ENCODE data around the gene TCF7L2.
"Not testable (repeated sequence)": the region's sequence is repeated elsewhere in the genome, so short reads cannot be mapped to it uniquely, and the experiment has no call there.

The TCF7L2 gene

GRCh38 chr10:113047963-113048781 lies 98.1 kb downstream of the TCF7L2 start:
- DNase-seq = no peak

DNA sequence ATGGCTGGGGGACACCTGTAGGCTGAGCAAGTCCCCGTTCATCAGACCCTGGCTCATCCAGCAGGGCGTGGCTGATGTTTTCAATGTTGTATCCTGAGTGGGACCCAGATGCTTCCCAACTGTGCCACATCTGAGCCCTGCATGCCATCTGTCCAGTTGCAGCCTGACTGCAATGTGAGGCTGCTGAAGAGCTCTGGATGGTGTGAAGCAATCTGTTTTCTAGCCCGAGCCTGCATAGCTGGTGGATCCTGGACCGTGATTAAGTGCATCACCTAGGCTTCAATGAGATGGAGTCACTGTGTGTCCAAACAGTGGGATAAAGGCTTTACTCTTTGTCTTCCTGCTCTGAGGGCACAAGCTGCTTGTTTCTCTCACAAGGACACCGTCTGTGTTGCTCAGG lies 99.8 kb downstream of the TCF7L2 start:
- no peak for DNase-seq

GRCh38 chr10:113052076-113052830 lies 102.2 kb downstream of the TCF7L2 start:
- DNase-seq = no peak

DNA sequence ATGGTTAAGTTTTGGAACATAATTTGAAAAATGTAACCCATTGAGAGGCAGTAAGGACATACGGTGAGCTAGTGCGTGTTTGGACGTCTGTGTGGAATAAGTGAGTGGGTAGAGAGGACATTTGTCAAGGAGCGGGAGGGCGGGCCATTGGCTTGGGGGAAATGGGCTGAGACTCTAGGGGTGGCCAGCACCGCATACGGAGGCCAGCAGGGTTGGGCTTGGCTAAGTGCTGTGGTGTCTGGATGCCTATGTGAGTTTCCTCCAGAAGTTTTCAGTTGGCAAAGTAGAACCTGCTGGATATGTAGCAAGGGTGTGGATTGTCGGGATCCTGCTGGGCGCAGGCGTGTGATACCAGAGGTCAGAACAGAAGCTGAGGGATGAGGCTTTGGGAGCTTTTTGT lies 103.0 kb downstream of the TCF7L2 start:
- DNase-seq = no peak

DNA sequence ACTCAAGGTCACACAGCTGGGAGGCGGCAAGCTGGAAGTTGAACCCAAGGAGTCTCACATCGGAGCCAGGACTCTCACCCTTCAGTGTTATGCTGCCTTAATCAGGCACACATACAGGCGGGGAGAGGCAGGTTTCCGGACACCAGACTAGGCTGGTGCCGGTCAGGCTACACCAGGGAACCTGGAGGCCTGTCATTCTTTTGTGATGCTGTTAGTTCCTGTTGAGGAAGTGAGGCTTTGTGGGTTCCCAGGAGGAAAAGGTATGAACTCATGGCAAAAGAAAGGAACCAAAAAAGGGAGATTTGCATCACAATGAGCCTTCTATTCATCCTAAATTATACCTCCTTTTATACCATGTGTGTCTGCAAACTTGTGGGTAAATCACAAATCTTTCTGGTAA lies 103.8 kb downstream of the TCF7L2 start:
- no peak for DNase-seq

DNA sequence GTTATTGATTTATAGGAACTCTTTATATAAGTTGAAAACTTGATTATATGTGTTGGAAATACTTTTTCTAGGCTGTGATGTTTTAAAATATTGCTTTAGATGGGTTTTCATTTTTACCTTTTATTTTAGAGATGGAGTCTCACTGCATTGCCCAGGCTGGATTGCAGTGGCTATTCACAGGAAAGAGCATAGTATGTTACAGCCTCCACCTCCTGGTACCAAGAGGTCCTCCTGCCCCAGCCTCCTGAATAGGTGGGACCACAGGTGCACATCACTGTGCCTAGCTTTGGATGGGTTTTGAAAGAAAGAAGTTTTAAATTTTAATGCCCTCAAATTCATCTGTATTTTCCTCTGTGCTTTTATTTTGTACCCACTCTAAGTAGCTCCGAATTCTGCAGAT lies 105.4 kb downstream of the TCF7L2 start:
- no peak for DNase-seq

DNA sequence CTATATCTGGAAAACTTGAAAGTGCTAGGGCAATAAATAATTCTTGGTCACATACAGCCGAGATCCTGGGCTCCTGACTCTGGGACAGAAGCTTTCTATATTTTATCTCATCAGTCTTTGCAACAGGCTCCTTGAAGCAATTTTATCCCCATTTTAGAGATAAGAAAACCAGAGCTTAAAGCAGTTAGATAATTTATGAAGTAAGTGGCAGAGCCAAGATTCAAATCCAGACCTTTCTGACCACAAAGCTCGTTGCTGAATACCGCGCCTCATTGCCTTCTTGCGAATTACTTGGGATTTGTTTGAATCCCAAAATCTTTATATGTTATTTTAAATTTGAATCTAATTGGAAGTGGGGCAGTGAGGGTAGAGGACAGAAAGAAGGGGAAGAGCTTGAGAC lies 106.0 kb downstream of the TCF7L2 start:
- DNase-seq = no peak

DNA sequence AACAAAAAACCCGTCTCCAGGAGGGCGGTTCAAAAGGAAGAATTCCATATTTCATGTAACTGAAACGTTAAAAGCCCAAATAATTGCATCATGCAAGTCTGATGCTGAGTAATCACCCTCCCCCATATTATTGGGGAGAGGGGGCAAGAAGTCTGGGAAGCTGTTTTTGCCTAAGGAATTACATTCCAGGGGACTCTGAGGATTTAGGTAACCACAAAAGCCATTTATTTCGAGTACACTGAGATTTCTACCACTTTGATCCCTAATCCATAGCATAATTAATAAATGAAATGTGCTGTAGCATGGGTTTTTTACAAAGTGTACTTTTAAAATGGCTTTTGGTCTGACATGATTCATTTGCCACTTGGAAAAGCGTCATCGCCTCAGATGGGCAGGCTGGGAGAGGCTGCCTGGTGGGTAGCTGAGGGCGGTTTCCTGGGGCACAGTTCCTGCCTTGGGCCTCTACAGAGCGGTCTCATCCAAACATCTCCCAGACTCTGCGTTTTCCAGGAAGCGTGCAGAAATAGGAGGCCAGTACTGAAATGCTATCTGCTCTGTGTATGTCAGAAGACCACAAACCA lies 106.5 kb downstream of the TCF7L2 start:
- DNase-seq = no peak

DNA sequence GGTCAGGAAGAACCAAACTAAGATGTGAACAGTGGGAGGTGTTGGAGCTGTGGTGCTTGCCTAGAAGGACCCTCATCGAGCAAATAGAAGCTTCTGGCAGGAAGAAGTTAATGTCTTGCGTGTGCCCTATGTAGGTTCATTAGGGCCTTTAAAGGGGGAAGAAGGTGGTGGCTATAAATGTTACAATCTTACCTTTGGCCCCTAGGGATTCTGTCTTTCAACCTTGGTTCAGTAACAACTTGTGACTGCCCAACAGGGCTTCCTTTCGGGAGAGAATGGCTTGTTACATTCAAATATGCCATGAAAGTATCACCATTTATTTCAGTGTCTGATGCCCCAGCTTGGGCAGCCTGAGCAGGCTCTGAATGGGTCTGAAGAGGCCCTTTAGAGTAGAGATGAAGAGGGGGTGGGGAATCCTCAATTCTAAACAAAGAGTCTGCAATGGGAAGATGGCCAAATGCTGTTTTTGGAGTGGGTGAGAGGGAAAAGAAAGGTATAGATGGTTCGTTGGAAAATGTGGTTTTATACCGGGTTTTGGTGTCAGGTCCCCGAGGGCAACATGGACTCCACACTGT lies 108.0 kb downstream of the TCF7L2 start:
- peak; percentile 66 for DNase-seq

DNA sequence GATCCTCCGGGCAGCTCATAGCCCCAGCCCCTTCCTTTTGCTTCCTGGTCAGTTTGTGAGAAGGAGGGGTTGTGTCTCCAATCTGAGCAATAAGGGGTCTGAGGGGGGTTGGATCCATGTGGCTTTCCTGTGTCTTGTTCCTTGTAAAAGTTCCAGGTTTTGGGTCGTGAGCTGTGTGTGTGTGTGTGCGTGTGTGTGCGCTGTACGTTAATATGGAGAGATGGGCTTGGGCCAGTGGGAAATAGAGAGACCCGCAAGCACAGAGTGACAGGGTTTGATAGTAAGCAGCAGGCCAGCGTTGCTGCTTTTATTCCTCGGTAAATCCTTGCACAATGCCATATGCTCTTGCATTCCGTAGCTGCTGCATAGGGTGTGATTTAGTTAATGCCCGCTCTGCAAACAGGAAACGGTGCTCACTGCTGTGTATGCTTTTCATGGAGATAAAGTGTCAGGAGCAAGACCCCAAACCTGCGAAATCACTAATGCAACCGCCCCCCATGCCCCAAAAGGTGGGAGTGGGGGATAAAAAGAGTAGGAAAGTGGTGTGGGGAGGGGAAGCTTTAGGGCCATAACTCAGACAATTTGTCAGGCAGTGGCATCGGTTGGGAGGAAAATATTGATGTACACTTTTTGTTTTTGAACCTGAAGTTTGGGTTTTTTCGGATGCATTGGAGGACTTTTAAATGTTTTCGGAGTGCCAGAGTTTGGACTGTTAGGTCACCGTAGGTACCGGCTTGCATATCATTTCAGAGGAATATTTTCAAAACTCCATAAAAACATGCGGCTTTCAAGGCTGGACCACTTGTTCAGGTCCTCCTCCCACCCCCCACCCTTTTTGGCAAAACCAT lies 108.7 kb downstream of the TCF7L2 start:
- no peak for DNase-seq

DNA sequence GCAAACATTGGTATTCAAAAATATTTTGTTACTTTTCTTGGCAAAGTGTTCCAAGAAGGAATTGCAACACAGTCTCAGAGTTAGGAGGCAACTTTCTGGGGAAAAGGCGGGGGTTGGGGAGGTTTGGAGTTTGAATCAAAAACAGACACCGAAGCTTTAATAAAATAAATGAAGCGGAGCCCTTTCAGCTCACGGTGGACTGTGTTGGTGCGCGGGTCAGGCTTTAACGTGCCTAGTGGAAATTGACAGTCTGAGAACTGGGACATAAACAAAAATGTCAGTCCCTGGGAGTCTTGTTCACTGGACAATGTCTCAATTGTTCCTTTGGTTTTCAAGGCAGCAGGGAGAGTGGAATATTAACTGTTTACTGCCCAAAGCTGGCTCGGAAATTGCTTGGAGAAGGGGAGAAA lies 109.3 kb downstream of the TCF7L2 start:
- no peak for DNase-seq

DNA sequence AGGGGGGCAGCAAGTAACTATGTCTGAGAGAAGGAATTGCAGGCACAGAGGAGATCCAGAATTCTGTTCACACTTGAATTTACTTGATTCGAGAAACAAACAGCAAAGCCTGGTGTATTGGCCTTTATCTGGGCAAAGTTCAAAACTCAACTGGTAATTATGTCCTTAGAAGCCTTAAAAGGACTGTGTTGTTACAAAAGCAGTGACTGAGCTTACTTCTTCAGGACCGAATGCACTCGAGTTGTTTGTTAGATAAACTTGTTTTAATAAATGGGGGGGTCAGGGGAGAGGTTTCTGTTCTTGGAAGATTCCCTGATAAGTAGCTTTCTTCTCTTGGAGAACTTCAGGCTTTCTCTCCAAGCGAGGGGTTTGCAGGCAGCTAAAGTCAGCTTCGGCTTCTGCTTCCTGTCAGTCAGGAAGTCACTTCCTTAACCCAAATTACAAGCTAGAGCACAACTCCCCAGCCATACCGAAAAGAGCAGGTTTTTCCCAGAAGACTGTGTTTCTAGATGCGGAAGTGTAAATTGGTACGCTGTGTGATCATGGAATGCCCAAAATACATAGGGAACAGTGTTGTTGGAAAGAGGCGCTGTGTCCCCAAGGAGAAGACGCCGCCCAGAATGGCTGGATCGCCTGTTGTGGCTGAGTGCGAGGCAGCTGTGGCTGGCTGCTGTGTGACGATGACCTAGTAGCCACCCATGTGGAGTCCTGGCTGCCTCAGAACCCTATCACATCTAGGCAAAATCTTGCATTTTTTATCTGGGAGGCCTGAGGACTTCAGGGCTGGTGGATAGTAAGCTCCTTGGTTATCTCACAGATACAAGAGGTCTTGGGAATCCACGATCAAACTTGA lies 110.4 kb downstream of the TCF7L2 start:
- no peak for DNase-seq

DNA sequence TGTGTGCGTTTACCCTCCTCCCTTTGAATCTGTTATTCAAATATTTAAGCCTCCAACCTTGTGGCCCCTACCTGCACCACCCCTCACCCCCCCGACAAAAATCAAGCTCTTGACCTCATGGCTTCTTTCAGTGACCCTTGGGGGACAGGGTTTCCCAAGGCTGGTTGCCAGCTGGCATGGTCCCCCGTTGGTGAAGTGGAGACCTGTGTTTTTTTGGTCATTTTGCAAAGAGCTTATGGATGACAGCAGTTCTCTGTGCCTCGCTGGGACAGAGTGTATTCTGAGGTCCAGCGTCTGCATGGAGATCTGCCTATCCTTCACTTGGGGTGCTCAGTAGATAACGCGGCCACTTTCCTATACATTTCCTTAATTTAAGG lies 111.0 kb downstream of the TCF7L2 start:
- DNase-seq = no peak

GRCh38 chr10:113061557-113061956 lies 111.5 kb downstream of the TCF7L2 start:
- no peak for DNase-seq

- DNase-seq = no peak
These were observed 113.3 kb downstream of the TCF7L2 start for GRCh38 chr10:113063043-113063967.

GRCh38 chr10:113064039-113064438 lies 114.0 kb downstream of the TCF7L2 start:
- no peak for DNase-seq

GRCh38 chr10:113066120-113066519 lies 116.1 kb downstream of the TCF7L2 start:
- DNase-seq = not testable (repeated sequence)

GRCh38 chr10:113066561-113067312 lies 116.7 kb downstream of the TCF7L2 start:
- no peak for DNase-seq

DNA sequence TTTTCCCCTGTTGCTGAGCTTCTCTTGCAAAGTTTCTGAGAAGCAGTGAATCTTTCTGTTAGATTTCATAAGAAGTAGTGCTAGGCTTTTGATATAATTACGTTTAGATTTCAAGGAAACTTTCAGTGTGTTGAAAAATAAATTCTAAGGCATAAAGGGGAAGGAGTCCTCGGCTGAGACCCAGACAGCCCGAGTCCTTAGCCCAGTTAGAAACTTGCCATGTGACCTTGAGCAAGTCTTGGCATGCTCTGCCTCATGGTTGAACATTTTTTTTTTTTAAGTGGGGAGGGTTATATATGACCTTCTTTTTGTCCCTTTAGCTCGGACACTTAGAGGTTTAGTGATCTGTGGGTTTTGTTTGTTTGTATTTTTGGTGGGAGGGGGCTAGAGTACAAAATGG lies 117.5 kb downstream of the TCF7L2 start:
- DNase-seq = no peak
